Measurements from ENCODE around the gene SH3PXD2A. TPM values are rescaled to one million over a fixed set of nuclear protein-coding genes. Genes with fewer than 3 reads are reported as not detected.

SH3PXD2A gene
- total RNA-seq, 2 experiments from 2014 or later: 6.9 to 7.0 TPM

DNA sequence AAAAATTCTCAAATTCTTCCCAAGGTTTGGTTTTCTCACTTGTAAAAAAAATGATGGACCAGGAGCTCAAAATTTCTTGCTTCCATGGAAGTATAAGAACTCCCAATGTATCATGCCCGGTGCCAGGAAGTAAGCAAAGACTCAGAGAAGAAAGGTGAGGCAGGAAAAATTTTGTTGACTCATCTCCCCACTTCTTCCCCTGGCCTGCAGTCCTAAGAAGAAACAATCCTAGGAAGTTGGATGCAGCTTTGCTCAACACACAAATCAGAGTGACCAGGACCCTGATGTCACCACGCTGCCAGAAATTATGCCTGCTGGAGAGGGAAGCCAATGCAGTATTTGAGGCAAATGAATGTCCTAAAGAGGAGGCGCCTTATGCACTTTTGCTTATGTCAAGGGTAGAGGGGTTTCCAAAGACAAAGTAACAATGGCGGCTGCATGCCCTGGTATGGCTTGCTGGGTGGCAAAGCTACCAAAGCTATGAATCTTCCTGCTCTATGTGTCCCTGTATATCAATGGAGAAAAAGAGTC lies 198.2 kb downstream of the SH3PXD2A start:
- DNase-seq: no peak
- no peak overlapping the region for H3K27ac ChIP-seq (ENCODE audit: low read depth in 1 of 2, low read length in 2 of 2)
- Mint-ChIP-seq H3K9me3 (no peaks in the 10 kb centered on the region), H3K36me3 (ENCODE audit: low read depth) (no peaks in the 10 kb centered on the region), H3K27me3 (no peaks in the 10 kb centered on the region), H3K4me1 (ENCODE audit: low read depth) (peaks cover 13% of the 10 kb centered on the region), H3K27ac (no peak overlapping the region), H3K4me3 (no peak overlapping the region)
- no peak overlapping the region for H3K4me3 ChIP-seq (ENCODE audit: low read length)
- no peaks in the 10 kb centered on the region for H3K27me3 ChIP-seq (ENCODE audit: control insufficient read depth in 1 of 2, insufficient read depth in 2 of 2, low read length in 2 of 2)
- POLR2A ChIA-PET: no interaction called here
- H3K4me1 ChIP-seq (ENCODE audit: insufficient read depth, low read length): peaks cover 47% of the 10 kb centered on the region
- H3K36me3 ChIP-seq (ENCODE audit: insufficient read depth, low read length): no peaks in the 10 kb centered on the region
- CTCF ChIA-PET: interaction anchor here (1.0 kb wide), 1 partner anchor 29 kb away, joined by 5 read pairs; no protein-coding TSS in a partner anchor
- intact Hi-C loops (cut with DNase I, micrococcal nuclease): no loop called here
- no peak for ATAC-seq (ENCODE audit: poor library complexity)
- peaks cover 0 to 3% of the 10 kb centered on the region in 2 experiments for H3K9me3 ChIP-seq (ENCODE audit: control insufficient read depth in 1 of 2, insufficient read depth in 1 of 2, low read length in 2 of 2)
- TF ChIP-seq, protein P1, sequence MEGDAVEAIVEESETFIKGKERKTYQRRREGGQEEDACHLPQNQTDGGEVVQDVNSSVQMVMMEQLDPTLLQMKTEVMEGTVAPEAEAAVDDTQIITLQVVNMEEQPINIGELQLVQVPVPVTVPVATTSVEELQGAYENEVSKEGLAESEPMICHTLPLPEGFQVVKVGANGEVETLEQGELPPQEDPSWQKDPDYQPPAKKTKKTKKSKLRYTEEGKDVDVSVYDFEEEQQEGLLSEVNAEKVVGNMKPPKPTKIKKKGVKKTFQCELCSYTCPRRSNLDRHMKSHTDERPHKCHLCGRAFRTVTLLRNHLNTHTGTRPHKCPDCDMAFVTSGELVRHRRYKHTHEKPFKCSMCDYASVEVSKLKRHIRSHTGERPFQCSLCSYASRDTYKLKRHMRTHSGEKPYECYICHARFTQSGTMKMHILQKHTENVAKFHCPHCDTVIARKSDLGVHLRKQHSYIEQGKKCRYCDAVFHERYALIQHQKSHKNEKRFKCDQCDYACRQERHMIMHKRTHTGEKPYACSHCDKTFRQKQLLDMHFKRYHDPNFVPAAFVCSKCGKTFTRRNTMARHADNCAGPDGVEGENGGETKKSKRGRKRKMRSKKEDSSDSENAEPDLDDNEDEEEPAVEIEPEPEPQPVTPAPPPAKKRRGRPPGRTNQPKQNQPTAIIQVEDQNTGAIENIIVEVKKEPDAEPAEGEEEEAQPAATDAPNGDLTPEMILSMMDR (IDR thresholded peaks at IDR 0.05): no peak

DNA sequence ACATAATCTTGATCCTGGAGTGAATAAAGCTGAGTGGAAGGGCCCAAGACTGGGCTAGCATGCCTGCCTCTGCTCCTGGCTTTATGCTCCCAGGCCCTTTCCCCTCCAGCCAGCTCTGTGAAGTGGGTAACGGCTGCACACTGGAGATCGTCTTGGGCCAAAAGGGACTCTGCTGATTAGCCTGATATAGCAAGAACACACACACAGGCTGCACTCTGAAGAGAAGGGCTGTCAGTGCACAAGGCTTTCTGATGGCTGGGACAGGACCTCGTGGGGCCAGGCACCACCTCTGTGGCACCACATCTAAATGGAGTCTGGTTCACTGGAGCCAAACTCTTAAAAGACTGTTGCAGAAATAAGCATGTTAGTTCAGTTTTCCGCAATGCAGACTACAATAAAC lies 200.5 kb downstream of the SH3PXD2A start:
- intact Hi-C loops (cut with DNase I, micrococcal nuclease): no loop called here
- no peak overlapping the region for H3K4me3 Mint-ChIP-seq
- H3K9me3 Mint-ChIP-seq: no peaks in the 10 kb centered on the region
- H3K4me1 ChIP-seq (ENCODE audit: insufficient read depth, low read length): peaks cover 25% of the 10 kb centered on the region
- ChIA-PET CTCF (no interaction called here), POLR2A (no interaction called here)
- DNase-seq (no peak), ATAC-seq (ENCODE audit: poor library complexity) (no peak)
- no peaks in the 10 kb centered on the region for H3K36me3 Mint-ChIP-seq (ENCODE audit: low read depth)
- H3K36me3 ChIP-seq (ENCODE audit: insufficient read depth, low read length): no peaks in the 10 kb centered on the region
- H3K27ac ChIP-seq (ENCODE audit: low read depth in 1 of 2, low read length in 2 of 2): no peak overlapping the region
- H3K27me3 ChIP-seq (ENCODE audit: control insufficient read depth in 1 of 2, insufficient read depth in 2 of 2, low read length in 2 of 2): no peaks in the 10 kb centered on the region
- TF ChIP-seq, protein P1 (IDR thresholded peaks at IDR 0.05): no peak
- H3K4me1 Mint-ChIP-seq (ENCODE audit: low read depth): peaks cover 6% of the 10 kb centered on the region
- peaks cover 0 to 3% of the 10 kb centered on the region in 2 experiments for H3K9me3 ChIP-seq (ENCODE audit: control insufficient read depth in 1 of 2, insufficient read depth in 1 of 2, low read length in 2 of 2)
- H3K27ac Mint-ChIP-seq: no peak overlapping the region
- H3K4me3 ChIP-seq (ENCODE audit: low read length): no peak overlapping the region
- H3K27me3 Mint-ChIP-seq: no peaks in the 10 kb centered on the region

- Histone ChIP-seq H3K4me3 (ENCODE audit: low read length) (no peak overlapping the region), H3K9me3 (ENCODE audit: control insufficient read depth in 1 of 2, insufficient read depth in 1 of 2, low read length in 2 of 2) (peaks cover 0 to 3% of the 10 kb centered on the region in 2 experiments), H3K4me1 (ENCODE audit: insufficient read depth, low read length) (peaks cover 15% of the 10 kb centered on the region), H3K36me3 (ENCODE audit: insufficient read depth, low read length) (no peaks in the 10 kb centered on the region), H3K27me3 (ENCODE audit: control insufficient read depth in 1 of 2, insufficient read depth in 2 of 2, low read length in 2 of 2) (no peaks in the 10 kb centered on the region), H3K27ac (ENCODE audit: low read depth in 1 of 2, low read length in 2 of 2) (no peak overlapping the region)
- POLR2A ChIA-PET: no interaction called here
- no peak overlapping the region for H3K4me3 Mint-ChIP-seq
- no peaks in the 10 kb centered on the region for H3K36me3 Mint-ChIP-seq (ENCODE audit: low read depth)
- TF ChIP-seq, protein P1 (IDR thresholded peaks at IDR 0.05): no peak
- DNase-seq (no peak), ATAC-seq (ENCODE audit: poor library complexity) (no peak)
- no peak overlapping the region for H3K27ac Mint-ChIP-seq
- H3K9me3 Mint-ChIP-seq: no peaks in the 10 kb centered on the region
- intact Hi-C loops (cut with DNase I, micrococcal nuclease): no loop called here
- H3K27me3 Mint-ChIP-seq: no peaks in the 10 kb centered on the region
- CTCF ChIA-PET: no interaction called here
- no peaks in the 10 kb centered on the region for H3K4me1 Mint-ChIP-seq (ENCODE audit: low read depth)
Measured at GRCh38 chr10:103653581-103654037, 201.8 kb downstream of the SH3PXD2A start.
